Activated naive CD4-positive, alpha-beta T cell treated with anti-CD3 and anti-CD28 coated beads, Interleukin-2, amount 10 ng/mL, durations not matched to agents 7 days and 5 days (primary cell): ENCODE data around the gene PML.
"Not testable (repeated sequence)": the region's sequence is repeated elsewhere in the genome, so short reads cannot be mapped to it uniquely, and the experiment has no call there.

Source experiments
- CTCF ChIA-PET: fragments of 350-600 bp; sonication (Branson Sonifier 250); formaldehyde crosslinking; loops from one replicate; lab custom pipeline; 2021; ENCODE audit warnings: antibody characterized with exemption; lab: Charles Lee
- DNase-seq: peaks from one replicate; pipeline ENCODE4 v3.0.0-alpha.2; 2020
- H3K27ac Mint-ChIP-seq: one replicate; pipeline ENCODE4 v1.8.0; 2021; ENCODE audit warnings: mild to moderate bottlenecking, moderate library complexity, mixed read lengths
- H3K27me3 Mint-ChIP-seq: one replicate; pipeline ENCODE4 v1.8.0; 2021; ENCODE audit warnings: mild to moderate bottlenecking, mixed read lengths
- H3K36me3 Mint-ChIP-seq: one replicate; pipeline ENCODE4 v1.8.0; 2021; ENCODE audit warnings: mixed read lengths
- H3K4me1 Mint-ChIP-seq: one replicate; pipeline ENCODE4 v1.8.0; 2021; ENCODE audit warnings: mixed read lengths
- H3K4me3 Mint-ChIP-seq: one replicate; pipeline ENCODE4 v1.8.0; 2021; ENCODE audit warnings: mild to moderate bottlenecking, moderate library complexity, mixed read lengths
- H3K9me3 Mint-ChIP-seq: one replicate; pipeline ENCODE4 v1.8.0; 2021; ENCODE audit warnings: mixed read lengths

The PML gene

DNA sequence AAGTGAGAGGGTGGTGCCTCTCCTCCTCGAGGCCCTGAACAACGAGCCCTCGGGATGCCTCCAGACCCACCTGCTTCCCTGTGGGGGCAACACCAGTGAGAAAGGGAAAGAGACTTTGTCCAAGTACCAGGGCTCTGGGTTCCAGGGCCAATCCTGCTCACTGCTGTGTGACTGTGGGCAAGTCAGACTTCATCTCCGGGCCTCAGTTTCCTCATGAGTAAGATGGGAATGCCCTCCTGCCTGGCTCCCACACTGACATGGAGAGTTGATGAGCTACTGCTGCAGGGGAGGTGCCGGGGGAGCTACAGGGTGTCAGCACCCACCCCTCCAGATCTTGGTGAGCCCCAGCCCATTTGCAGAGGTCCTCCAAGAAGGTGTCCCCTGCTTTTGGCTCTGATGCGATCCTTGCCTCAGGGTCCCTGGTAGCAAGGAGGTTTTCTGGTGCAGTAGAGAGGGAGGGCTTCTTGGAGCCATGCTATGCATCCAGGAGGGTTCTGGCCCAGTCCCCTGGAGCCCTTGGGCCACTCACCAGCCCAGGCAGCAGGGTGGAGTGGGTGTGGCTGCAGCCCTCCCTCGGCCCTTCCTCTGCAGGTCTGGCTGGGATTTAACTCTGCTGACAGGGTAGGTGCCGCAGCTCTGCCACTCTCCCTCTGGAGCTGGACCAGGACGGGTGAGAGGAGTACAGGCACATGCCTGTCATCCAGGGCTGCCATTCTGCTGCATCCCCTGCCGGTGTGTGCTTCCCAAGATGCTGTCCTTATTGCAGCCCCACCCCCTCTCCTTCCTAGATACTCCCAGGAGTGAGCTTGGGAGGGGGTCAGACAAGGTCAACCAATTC is 41.4 kb upstream of the PML start:
- Mint-ChIP-seq H3K27me3 (peaks cover 37% of the 10 kb centered on the region), H3K36me3 (no peaks in the 10 kb centered on the region), H3K4me1 (peaks cover 27% of the 10 kb centered on the region), H3K27ac (no peak overlapping the region), H3K4me3 (no peak overlapping the region), H3K9me3 (no peaks in the 10 kb centered on the region)
- peak; percentile 16 for DNase-seq
- CTCF ChIA-PET = interaction anchor here (1.5 to 7.4 kb wide), 2 partner anchors 12 to 25 kb away, joined by 7 to 94 read pairs; no protein-coding TSS in a partner anchor

DNA sequence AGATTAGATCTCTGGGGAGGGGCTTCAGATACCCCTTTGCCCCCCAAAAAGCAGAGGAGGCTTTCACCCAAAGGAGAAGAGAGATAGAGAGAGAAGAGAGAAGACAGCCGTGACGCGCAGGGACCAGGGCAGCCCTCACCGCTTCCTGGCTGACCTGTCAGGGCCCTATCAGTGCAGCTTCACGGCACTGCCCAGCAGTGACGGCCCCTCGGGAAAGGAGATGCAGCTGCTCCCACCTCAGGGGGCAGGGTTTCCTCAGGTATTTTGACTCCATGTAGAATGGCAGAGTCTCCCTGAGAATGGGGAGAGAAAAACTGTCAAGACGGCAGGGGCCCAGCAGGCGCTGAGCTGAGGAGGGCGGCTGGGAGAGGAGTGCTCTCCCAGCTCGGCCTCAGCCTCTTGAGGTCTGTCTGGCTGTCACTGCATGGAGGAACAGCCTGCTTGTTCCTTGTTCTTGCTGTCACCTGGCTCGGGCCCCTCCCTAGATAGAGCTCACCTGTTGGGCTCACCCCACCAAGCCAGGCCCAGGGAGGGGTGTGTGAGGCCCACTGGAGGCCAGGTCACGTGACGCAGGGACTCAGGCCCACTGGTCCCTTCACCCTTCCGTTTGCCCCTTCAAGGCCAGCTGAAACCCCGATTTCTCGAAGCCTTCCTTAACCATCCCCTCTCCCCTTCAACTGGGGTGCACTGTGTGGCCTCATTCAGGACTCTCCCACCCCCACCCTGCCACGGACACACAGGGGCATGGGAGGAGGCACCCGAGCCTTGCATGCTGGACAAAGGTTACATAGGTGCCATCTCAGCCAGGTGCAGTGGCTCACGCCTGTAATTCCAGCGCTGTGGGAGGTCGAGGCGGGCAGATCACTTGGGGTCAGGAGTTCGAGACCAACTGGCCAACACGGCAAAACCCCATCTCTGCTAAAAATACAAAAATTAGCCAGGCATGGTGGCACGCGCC is 40.0 kb upstream of the PML start:
- no peak for DNase-seq
- H3K36me3 Mint-ChIP-seq = no peaks in the 10 kb centered on the region
- CTCF ChIA-PET = interaction anchor here (7.4 kb wide), 1 partner anchor 10 kb away, joined by 94 read pairs; no protein-coding TSS in a partner anchor
- no peaks in the 10 kb centered on the region for H3K9me3 Mint-ChIP-seq
- H3K27me3 Mint-ChIP-seq = peaks cover 27% of the 10 kb centered on the region
- no peak overlapping the region for H3K27ac Mint-ChIP-seq
- H3K4me1 Mint-ChIP-seq = peaks cover 40% of the 10 kb centered on the region
- H3K4me3 Mint-ChIP-seq = no peak overlapping the region

GRCh38 chr15:73955326-73955725 is 39.2 kb upstream of the PML start:
- H3K9me3 Mint-ChIP-seq = no peaks in the 10 kb centered on the region
- H3K4me1 Mint-ChIP-seq = peaks cover 46% of the 10 kb centered on the region
- no peak overlapping the region for H3K27ac Mint-ChIP-seq
- no peak overlapping the region for H3K4me3 Mint-ChIP-seq
- H3K36me3 Mint-ChIP-seq = no peaks in the 10 kb centered on the region
- H3K27me3 Mint-ChIP-seq = peaks cover 25% of the 10 kb centered on the region
- CTCF ChIA-PET = interaction anchor here (7.4 kb wide), 1 partner anchor 10 kb away, joined by 94 read pairs; no protein-coding TSS in a partner anchor
- no peak for DNase-seq

GRCh38 chr15:73955861-73956742 is 38.4 kb upstream of the PML start:
- peaks cover 20% of the 10 kb centered on the region for H3K27me3 Mint-ChIP-seq
- peaks cover 46% of the 10 kb centered on the region for H3K4me1 Mint-ChIP-seq
- no peak for DNase-seq
- CTCF ChIA-PET = interaction anchor here (0.8 to 1.7 kb wide), 3 partner anchors 9 to 98 kb away, joined by 3 to 6 read pairs (median 5); partner anchors contain the start of gene STOML1
- H3K9me3 Mint-ChIP-seq = no peaks in the 10 kb centered on the region
- no peaks in the 10 kb centered on the region for H3K36me3 Mint-ChIP-seq
- H3K4me3 Mint-ChIP-seq = no peak overlapping the region
- no peak overlapping the region for H3K27ac Mint-ChIP-seq

GRCh38 chr15:73956743-73957135 is 37.8 kb upstream of the PML start:
- no peaks in the 10 kb centered on the region for H3K9me3 Mint-ChIP-seq
- no peak overlapping the region for H3K4me3 Mint-ChIP-seq
- peaks cover 41% of the 10 kb centered on the region for H3K4me1 Mint-ChIP-seq
- H3K36me3 Mint-ChIP-seq = no peaks in the 10 kb centered on the region
- CTCF ChIA-PET = interaction anchor here (0.8 to 1.7 kb wide), 4 partner anchors 9 to 97 kb away, joined by 3 to 6 read pairs (median 4); partner anchors contain the start of gene STOML1
- peaks cover 17% of the 10 kb centered on the region for H3K27me3 Mint-ChIP-seq
- DNase-seq = no peak
- peak overlapping the region; percentile 52 for H3K27ac Mint-ChIP-seq

DNA sequence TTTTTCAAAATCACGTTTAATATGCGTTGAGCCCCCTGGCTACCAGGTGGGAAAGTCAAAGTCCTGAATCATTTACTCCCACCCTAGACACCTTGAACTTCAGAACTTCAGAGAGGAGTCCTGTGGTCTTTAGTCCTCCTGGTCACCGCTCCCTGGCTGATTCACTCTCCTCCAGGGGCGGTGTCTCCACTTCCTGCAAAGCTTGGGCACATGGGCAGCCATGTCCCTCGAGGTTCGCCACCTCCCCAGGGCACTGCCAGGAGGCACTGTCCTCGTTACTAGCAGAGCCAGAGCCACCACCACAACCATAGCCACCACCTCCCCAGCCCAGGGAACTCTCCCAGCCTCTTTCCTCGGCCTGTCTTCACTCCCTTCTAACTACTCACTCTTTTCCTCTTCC is 37.2 kb upstream of the PML start:
- Mint-ChIP-seq H3K36me3 (no peaks in the 10 kb centered on the region), H3K4me1 (peaks cover 39% of the 10 kb centered on the region), H3K27ac (no peak overlapping the region), H3K4me3 (no peak overlapping the region), H3K27me3 (peaks cover 17% of the 10 kb centered on the region), H3K9me3 (no peaks in the 10 kb centered on the region)
- CTCF ChIA-PET = interaction anchor here (1.1 to 1.7 kb wide), 3 partner anchors 8 to 60 kb away, joined by 3 to 6 read pairs (median 5); partner anchors contain the start of gene STOML1
- DNase-seq = no peak

- Mint-ChIP-seq H3K9me3 (no peaks in the 10 kb centered on the region), H3K4me1 (peaks cover 37% of the 10 kb centered on the region), H3K27me3 (peaks cover 17% of the 10 kb centered on the region), H3K27ac (no peak overlapping the region), H3K36me3 (no peaks in the 10 kb centered on the region), H3K4me3 (no peak overlapping the region)
- CTCF ChIA-PET = interaction anchor here (1.2 to 1.7 kb wide), 4 partner anchors 8 to 61 kb away, joined by 3 to 6 read pairs (median 4); no protein-coding TSS in a partner anchor
- no peak for DNase-seq
These were observed 36.7 kb upstream of the PML start for GRCh38 chr15:73957785-73958184.

GRCh38 chr15:73959012-73959581 is 35.4 kb upstream of the PML start:
- Mint-ChIP-seq H3K4me3 (peak overlapping the region; percentile 30), H3K9me3 (no peaks in the 10 kb centered on the region), H3K4me1 (peaks cover 37% of the 10 kb centered on the region), H3K27me3 (peaks cover 13% of the 10 kb centered on the region), H3K27ac (peak overlapping the region; percentile 88), H3K36me3 (no peaks in the 10 kb centered on the region)
- CTCF ChIA-PET = interaction anchor here (0.6 to 2.0 kb wide), 12 partner anchors 8 to 1828 kb away, joined by 3 to 10 read pairs (median 4); no protein-coding TSS in a partner anchor
- peak; percentile 63 for DNase-seq

DNA sequence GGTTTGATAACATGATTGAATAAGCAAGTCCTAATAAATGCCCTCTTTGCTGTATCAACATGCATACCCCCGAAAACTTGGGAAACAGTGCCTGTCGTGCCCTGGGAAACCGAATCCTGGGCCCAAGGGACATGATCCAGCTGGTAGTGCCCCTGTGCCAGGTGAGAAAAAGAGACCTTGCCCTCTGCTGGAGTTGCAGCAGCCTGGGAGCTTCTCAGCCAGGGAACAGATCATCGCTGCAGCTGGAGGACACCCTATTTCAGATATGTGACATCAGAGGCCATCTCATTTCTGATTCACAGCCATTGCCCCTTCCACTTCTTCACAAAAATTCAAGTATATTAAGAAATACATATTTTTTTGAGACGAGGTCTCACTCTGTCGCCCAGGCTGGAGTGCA is 34.7 kb upstream of the PML start:
- Mint-ChIP-seq H3K36me3 (no peaks in the 10 kb centered on the region), H3K9me3 (no peaks in the 10 kb centered on the region), H3K27ac (peak overlapping the region; percentile 88), H3K27me3 (peaks cover 7% of the 10 kb centered on the region), H3K4me1 (peaks cover 40% of the 10 kb centered on the region), H3K4me3 (no peak overlapping the region)
- DNase-seq = no peak
- CTCF ChIA-PET = interaction anchor here (0.6 to 2.3 kb wide), 7 partner anchors 8 to 32 kb away, joined by 3 to 17 read pairs (median 7); no protein-coding TSS in a partner anchor

DNA sequence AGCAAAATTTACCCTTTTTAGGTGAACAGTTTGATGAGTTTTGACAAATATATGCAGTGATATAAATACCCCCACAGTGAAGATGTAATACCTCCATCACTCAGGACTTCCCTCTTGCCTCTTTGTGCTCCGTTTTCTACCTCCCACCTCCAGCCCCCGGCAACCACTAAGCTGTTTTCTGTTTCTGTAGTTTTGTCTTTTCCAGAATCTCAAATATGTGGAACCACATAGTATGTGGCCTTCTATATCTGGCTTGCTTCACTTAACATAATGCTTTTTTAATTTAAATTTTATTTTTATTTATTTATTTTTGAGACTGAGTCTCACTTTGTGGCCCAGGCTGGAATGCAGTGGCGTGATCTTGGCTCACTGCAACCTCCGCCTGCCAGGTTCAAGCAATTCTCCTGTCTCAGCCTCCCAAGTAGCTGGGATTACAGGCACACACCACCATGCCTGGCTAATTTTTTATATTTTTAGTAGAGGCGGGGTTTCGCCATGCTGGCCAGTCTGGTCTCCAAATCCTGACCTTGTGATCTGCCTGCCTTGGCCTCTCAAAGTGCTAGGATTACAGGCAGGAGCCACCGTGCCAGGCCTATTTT is 33.9 kb upstream of the PML start:
- H3K9me3 Mint-ChIP-seq, H3K4me3 Mint-ChIP-seq, H3K27ac Mint-ChIP-seq, DNase-seq, H3K27me3 Mint-ChIP-seq, H3K36me3 Mint-ChIP-seq: not testable (repeated sequence)
- CTCF ChIA-PET = interaction anchor here (0.9 to 2.3 kb wide), 4 partner anchors 9 to 86 kb away, joined by 3 to 17 read pairs (median 6); no protein-coding TSS in a partner anchor
- H3K4me1 Mint-ChIP-seq = peaks cover 47% of the 10 kb centered on the region

DNA sequence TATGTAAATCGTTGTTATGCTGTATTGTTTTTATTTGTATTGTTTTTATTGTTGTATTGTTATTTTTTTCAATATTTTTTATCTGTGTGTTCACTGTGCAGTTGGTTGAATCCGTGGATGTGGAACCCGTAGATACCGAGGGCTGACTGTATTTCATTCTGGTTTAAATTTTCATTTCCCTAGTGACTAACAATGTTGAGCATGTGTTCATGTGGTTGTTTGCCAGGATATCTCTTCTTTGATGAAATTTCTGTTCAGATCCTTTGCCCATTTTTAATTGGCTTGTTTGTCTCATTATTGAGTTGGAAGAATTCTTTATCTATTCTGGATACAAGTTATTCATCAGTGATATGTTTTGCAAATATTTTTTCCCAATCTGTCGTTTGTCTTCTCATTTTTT is 32.1 kb upstream of the PML start:
- CTCF ChIA-PET = interaction anchor here (1.1 to 4.8 kb wide), 2 partner anchors 11 to 32 kb away, joined by 3 to 94 read pairs; partner anchors contain the start of gene PML
- H3K4me1 Mint-ChIP-seq = peaks cover 52% of the 10 kb centered on the region

DNA sequence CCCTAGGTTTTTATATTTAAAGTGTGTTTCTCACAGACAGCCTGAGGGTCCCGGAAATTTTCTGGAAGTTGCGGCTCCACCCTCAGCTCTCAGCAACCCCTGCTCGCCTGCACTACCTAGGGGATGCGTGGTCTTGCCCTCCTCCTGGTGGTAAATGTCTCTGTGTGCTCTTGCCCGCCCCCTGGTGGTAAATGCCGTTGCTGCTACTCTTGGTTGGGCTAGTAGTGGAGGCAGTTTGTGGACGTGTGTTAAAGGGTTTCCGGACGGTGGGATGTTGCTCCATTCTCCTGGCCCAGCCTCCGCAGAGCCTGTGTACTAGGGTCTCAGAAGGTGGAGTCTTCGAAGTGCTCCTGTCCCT is 29.8 kb upstream of the PML start:
- H3K36me3 Mint-ChIP-seq = no peaks in the 10 kb centered on the region
- CTCF ChIA-PET = interaction anchor here (0.6 to 4.8 kb wide), 13 partner anchors 8 to 90 kb away, joined by 3 to 94 read pairs (median 6); partner anchors contain the start of genes PML and TBC1D21
- DNase-seq = peak; percentile 92
- peaks cover 44% of the 10 kb centered on the region for H3K4me1 Mint-ChIP-seq
- peak overlapping the region; percentile 35 for H3K4me3 Mint-ChIP-seq
- peaks cover 5% of the 10 kb centered on the region for H3K27me3 Mint-ChIP-seq
- peak overlapping the region; percentile 74 for H3K27ac Mint-ChIP-seq
- no peaks in the 10 kb centered on the region for H3K9me3 Mint-ChIP-seq

More for the DNA sequence above, 32.1 kb upstream of the PML start:
- no peaks in the 10 kb centered on the region for H3K36me3 Mint-ChIP-seq
- H3K4me3 Mint-ChIP-seq = no peak overlapping the region
- H3K27me3 Mint-ChIP-seq = no peaks in the 10 kb centered on the region
- DNase-seq = no peak
- H3K27ac Mint-ChIP-seq = no peak overlapping the region
- no peaks in the 10 kb centered on the region for H3K9me3 Mint-ChIP-seq
